Activated CD4-positive, alpha-beta T cell treated with anti-CD3 and anti-CD28 coated beads for 48 hours (primary cell): ENCODE measurements around the gene ORC6.
"Not testable (repeated sequence)": the region's sequence is repeated elsewhere in the genome, so short reads cannot be mapped to it uniquely, and the experiment has no call there.

Experiments
- DNase-seq: peaks from one replicate; pipeline ENCODE4 v3.0.0-alpha.2; 2020

The ORC6 gene, protein sequence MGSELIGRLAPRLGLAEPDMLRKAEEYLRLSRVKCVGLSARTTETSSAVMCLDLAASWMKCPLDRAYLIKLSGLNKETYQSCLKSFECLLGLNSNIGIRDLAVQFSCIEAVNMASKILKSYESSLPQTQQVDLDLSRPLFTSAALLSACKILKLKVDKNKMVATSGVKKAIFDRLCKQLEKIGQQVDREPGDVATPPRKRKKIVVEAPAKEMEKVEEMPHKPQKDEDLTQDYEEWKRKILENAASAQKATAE

DNA sequence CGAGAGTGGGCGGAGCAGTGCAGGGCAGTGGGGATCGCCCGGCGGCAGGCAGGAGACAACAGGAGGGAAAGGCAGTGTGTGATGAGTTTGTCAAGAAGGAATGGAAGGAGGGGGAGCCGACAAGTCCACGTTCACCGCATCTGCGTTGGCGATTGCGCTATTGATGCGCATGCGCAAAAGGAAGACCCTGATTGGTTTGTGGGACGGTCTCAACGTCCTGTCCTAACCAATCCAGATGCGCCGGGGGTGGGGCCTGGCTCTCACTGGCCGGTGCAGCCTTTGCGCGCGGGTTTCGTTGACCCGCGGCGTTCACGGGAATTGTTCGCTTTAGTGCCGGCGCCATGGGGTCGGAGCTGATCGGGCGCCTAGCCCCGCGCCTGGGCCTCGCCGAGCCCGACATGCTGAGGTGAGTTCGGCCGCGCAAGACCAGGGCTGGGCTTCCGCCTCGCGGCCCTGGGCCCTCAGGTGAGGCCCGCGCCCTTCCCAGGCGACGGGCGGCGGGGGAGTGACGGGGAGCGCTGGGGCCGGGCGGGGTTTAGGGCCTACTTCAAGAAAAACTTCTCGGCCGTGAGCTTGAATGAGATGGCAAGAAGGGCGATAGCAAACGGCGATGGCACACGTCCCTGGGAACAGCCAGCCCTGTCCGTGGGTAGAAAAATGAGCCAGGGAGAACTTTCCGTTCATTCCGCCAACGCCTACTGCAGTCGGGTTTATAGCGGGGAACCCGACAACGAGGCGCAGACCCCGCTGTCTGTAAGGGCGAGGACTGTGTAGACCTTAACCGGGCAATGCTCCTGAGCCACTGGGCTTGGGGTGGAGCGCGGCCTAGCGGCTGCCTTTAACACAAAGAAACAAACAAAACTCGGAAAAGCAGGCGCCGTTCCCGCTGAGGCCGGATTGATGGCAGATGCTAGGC is at the start of gene ORC6:
Gene ORC6, plus strand, starts transcription at position 295 of the 916 bp plus-strand sequence. Its CDS starts 47 bp downstream, at position 342.
- peak; percentile 99 for DNase-seq

DNA sequence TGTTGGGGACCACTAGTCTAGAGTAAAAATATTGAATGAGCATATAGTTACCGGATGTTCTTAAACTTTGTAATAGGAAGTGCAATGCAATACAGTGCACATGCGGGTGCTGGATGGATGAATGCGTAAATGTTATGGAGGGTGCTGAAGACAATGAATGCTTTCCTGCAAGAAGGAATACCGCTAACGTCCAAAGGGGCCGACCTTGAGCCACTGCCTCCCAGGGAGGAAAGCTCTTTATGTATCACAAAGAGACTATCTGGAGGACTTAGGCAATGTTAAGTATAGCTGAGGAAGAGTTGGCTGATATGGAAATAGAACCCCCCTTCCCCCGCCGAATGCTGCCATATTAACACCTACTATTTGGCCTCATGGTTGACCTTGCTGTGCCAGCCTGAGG is 40.8 kb upstream of the ORC6 start:
- no peak for DNase-seq

GRCh38 chr16:46649588-46650253 is 39.7 kb upstream of the ORC6 start:
- DNase-seq: no peak

DNA sequence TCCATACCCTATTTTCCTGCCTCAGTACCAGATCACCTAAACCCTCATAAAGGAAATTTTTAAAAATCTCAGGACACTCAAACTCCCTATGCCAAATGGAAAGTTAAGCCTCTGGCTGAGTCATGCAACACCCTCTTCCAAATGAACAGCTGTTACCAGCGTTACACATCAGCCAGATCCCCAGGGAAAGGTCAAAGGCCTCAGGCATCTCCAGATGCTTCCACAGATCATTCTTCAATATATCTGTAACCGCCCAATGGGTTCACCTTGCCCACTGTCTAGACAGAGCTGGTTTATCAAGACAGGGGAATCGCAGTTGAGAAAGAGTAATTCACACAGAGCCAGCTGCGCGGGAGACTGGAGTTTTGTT is 39.2 kb upstream of the ORC6 start:
- DNase-seq: no peak

GRCh38 chr16:46651305-46651704 is 38.2 kb upstream of the ORC6 start:
- DNase-seq: no peak

DNA sequence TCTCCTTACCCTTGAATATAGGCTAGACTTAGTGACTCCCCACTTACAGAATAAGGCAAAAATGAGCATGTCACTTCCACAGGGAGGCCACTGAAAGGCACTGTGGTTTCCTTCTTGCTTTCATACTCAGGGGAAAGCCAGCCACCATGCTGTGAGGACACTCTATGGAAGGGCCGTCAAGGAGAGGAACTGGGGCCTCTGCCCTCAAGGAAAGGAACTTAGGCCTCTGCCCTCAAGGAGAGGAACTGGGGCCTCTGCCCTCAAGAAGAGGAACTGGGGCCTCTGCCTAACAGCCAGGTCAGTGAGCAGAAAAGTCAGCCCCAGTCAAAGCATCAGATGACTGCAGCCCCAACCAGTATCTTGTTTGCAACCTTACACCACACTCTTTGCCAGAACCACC is 30.5 kb upstream of the ORC6 start:
- peak; percentile 30 for DNase-seq

DNA sequence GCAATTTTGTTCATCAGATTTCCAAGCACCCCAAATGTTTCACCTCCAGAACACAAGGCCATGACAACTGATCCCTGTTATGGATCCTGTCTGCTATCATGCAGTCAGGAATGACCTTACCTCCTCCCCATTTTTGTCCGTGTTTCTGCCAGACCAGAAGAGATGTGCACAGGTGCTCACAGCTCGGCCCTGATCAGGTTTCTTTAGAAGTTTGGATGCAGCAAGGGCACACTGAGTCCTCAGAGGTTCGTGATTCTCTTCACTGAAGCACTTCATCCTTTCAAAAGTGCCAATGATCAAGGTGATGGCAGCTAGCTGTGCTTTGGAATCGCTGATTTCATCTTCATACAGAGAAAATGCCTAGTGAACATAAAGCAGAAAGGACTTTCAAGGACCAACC is 27.3 kb upstream of the ORC6 start:
- no peak for DNase-seq

DNA sequence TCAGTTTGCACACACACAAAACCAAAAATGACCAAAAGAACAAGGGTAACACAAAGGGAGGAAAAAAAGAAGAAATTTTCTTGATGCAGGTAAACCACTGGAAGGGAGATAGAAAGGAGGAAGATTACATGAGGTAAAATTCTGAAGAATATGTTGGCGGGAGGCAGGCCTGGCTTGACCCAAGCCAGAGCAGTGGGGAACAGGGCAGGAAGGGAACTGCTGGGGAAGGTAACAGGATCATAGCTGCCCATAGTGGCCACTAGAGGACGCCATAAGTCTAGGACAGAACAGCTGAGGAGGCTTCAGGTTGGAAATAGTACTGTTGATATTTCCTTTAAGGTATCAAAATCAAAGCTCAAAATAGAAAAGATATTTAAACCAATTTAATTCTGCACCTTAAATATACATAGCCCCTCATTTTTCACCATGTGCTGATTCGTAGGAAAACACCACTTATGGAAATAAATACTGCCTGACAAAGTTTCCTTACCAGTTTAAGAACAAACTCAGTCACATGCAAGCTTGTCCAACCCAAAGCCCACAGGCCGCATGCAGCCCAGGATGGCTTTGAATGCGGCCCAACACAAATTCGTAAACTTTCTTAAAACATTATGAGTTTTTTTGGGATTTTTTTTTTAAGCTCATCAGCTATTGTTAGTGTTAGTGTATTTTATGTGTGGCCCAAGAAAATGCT is 16.0 kb upstream of the ORC6 start:
- DNase-seq: peak; percentile 56

DNA sequence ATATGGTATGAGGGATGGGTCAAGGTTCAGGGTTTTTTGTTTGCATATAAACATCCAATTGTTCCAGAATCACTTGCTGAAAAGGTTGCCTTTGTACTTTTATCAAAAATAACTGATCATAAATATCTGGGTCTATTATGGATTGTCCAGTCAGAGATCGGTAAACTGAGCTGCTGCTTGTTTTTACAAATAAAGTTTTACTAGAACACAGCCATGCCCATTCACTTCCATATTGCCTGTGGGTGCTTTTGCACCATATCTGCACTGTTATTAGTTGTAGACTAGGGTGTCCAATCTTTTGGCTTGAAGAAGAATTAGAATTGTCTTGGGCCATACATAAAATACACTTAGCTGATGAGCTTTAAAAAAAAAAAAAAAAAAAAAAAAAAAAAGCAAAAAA is 11.5 kb upstream of the ORC6 start:
- DNase-seq: not testable (repeated sequence)

- DNase-seq: not testable (repeated sequence)
These were observed 7.6 kb upstream of the ORC6 start for GRCh38 chr16:46681867-46682266.

DNA sequence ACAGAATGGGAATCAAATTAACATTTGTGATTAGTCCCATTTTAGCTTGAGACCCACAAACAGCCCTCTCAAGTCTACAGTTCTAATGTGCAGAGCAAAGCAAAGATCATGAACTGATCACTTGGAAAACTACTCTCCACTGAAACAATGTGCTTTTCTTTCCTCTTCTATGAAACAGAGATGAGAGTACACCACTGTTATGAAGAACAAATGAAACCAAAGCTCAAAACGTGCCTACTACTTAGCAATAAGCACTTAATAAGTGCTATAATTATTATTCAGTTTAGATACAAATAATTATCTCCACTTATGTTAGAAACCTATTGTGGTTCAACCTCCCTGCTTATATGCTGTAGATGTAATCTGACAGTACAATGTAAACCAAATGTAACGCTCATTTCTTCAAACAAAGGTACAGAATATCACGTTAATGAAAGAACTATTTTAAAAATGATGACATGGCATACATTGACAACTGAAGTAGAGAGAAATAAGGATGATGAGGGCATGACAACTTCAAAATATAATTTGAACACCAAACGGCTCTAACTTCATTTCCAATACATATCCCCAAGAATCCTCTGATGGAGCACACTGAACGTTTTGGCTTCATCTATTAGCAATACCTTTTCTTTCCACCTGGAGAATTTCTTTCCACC is 2.5 kb upstream of the ORC6 start:
- DNase-seq: no peak

DNA sequence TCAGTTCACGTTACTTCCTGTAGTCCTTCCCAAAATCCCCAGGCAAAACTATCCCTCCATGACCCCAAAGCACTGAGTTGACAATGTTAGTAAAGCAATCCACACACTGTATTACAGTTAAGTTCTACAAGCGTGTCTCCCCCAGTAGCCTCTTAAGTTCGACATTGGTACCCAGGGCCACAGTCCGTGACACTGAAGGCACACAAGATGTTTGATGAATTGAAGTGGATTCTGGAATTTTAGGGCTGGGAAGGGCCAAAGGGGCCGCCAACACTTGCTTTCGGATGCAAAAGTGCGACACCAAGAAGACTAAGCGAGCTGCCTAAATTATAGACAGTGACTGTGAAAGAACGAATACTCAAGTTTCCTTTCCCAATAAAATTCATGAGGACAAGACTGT is 2.0 kb upstream of the ORC6 start:
- DNase-seq: no peak

GRCh38 chr16:46688101-46688653 is 1.3 kb upstream of the ORC6 start:
- DNase-seq: no peak

GRCh38 chr16:46688654-46689364 is 650 bp upstream of the ORC6 start, which contains the start of gene VPS35:
Gene VPS35 (minus strand): TSS chr16:46689178. CDS start chr16:46689133, 45 bp downstream.
- DNase-seq: peak; percentile 100

DNA sequence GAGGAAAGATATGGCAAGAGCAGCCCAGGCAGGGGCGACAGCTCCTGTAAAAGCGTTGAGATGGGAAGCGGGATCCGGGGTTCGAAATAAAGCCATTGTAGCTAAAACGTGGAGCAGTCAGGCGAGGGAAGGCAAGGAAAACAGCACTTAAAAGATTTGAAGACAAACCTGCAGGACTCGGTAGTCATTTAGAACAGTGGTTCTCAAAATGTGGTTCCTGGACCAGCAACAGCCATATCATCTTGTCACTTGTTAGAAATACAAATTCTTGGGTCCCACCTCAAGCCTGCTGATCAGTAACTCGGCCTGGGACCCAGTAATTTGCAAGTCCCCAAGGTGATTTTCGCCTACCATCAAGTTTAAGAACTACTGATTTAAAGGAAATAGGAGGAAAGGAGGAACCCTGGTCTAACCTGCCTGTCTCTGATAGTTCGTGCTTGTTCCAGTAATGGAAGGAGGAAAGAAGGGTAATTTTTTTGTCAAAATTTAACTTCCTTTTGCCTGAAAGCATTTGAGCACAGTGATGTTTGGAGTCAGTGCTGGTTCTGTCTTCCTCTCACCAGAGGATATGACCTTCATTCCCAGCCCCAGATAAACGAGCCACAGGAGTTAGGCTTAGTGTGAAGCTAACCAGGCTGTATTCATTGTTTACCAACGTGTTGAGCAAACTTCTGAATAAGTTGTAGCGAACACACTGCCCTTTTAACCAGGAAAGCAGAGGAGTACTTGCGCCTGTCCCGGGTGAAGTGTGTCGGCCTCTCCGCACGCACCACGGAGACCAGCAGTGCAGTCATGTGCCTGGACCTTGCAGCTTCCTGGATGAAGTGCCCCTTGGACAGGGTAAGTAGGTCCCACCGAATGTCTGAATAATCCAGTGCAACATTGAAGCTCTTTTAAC is 1.1 kb downstream of the ORC6 start:
- DNase-seq: no peak

DNA sequence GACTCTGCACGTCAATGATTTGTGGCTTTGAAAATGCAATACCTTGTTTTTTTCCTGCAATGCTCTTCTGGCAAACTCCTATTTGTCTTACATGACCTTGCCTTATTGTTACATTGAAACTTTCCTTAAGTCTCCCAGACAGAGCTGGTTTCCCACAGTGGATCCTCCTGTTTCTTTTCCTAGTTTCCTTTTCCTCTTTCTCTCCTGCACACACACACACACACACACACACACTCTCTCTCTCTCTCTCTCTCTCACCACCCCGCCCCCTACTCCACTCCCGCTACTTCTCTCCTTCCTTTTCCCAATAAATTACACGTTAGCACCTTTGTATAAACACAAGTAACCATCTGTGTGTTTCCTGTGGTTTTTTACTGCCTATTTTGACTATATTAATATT is 2.3 kb downstream of the ORC6 start:
- DNase-seq: no peak

- DNase-seq: no peak
These were observed 4.1 kb downstream of the ORC6 start for GRCh38 chr16:46693598-46693997.

- no peak for DNase-seq
These were observed 6.5 kb downstream of the ORC6 start for GRCh38 chr16:46695937-46696336.

DNA sequence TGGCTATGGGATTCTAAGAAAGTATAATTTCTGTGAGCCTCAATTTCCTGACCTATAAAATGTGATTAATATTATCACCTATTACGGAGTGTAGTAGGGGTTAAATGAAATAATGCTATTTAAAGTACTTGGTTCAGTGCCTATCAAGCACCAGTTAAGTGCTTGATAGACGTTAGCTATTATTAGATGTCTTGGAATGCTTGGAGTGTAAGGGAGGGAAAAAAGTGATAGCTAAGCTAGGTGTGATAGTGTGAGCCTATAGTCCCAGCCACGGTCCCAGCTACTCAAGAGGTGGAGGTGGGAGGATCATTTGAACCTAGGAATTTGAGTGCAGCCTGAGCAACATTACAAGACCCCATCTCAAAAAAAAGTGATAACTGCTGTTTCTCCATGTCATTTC is 7.5 kb downstream of the ORC6 start:
- no peak for DNase-seq

DNA sequence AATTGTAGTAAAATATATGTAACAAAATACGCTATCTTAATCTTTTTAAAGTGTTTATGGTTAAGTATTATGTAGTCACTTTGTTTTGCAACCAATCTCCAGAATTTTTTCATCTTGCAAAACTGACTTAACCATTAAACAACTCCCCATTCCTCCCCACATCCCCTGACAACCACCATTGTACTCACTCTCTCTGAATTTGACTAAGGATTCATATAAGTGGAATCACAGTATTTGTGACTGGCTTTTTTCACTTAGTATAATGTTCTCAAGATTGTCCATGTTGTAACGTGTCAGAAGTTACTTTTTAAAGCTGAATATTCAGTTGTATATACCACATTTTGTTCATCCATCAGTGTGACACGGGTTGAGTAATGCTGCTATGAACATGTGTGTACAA is 10.6 kb downstream of the ORC6 start:
- DNase-seq: no peak
